Measurements from ENCODE around the gene CHMP6. TPM values are rescaled to one million over a fixed set of nuclear protein-coding genes. Genes with fewer than 3 reads are reported as not detected.

Gene CHMP6
- total RNA-seq, 1 donor = 19.4 TPM

DNA sequence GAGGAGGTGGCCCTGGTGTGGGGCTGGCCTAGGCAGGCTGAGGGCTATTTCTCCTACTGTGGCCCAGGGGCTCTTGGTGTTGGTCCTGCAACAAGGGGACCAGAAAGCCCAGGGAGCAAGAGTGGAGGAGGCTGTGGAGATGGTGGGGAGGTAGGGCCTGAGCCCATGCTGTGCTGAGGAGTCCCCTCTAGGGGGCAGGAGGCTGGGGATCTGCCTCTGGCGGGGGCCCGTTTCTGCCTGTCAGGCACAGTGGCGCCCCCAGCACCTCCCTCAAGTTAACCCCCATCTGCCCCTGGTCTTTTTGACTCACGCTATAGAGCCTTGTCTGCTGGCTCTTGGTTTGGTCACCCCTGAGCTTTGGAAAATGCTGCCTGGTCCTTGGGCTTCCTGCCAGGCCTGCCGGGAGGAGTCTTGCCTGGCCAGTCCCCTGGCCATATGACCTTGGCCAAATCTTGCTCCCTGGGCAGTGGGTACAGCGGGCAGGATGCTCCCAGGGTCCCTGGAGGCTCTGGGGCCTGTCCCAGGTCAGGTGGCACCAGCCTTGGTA lies 49.2 kb downstream of the CHMP6 start:
- no peak overlapping the region for H3K4me3 ChIP-seq (ENCODE audit: low read depth, low read length)
- DNase-seq (ENCODE audit: low read depth) = no peak
- TF ChIP-seq, protein P1, sequence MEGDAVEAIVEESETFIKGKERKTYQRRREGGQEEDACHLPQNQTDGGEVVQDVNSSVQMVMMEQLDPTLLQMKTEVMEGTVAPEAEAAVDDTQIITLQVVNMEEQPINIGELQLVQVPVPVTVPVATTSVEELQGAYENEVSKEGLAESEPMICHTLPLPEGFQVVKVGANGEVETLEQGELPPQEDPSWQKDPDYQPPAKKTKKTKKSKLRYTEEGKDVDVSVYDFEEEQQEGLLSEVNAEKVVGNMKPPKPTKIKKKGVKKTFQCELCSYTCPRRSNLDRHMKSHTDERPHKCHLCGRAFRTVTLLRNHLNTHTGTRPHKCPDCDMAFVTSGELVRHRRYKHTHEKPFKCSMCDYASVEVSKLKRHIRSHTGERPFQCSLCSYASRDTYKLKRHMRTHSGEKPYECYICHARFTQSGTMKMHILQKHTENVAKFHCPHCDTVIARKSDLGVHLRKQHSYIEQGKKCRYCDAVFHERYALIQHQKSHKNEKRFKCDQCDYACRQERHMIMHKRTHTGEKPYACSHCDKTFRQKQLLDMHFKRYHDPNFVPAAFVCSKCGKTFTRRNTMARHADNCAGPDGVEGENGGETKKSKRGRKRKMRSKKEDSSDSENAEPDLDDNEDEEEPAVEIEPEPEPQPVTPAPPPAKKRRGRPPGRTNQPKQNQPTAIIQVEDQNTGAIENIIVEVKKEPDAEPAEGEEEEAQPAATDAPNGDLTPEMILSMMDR (IDR thresholded peaks at IDR 0.05; ENCODE audit: insufficient read depth, low read depth, low read length) = peak; percentile 52

DNA sequence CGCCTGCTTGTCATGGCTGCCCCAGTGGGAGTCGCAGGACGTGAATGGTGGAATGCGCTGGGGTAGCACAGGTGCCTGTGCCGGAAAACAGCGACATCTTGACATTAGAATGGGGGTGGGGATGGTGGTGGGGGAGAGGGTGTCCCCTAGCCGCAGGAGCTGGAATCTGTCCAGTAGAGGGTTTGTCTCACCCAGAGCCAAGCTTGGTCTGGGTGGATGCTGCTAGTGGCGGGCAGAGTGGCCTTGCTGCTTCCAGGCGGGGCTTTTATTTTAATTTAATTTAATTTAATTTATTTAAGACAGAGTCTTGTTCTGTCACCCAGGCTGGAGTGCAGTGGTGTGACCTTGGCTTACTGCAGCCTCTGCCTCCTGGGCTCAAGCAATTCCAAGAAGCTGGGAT lies 51.0 kb downstream of the CHMP6 start:
- no peak for DNase-seq (ENCODE audit: low read depth)
- H3K4me3 ChIP-seq (ENCODE audit: low read depth, low read length) = no peak overlapping the region
- TF ChIP-seq, protein P1 (IDR thresholded peaks at IDR 0.05; ENCODE audit: insufficient read depth, low read depth, low read length) = no peak

DNA sequence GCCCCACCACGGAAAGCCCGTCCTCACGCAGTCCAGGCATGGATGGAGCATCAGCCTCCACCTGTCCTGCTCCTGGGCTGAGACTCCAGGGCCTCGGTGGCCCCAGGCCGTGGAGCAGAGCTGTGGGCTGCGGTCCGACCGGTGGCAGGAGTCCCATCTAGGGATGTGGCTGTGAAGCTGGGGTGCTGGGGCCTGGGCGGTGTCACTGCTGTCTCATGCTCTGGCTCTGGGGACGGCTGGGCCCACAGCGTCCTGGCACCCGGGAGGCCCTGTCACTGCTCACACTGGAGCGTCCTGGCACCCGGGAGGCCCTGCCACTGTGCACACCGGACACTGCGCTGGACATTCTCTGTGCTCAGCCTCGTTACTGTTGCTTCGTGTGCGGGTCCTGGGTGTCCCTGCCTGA lies 51.7 kb downstream of the CHMP6 start:
- H3K4me3 ChIP-seq (ENCODE audit: low read depth, low read length) = no peak overlapping the region
- DNase-seq (ENCODE audit: low read depth) = no peak
- TF ChIP-seq, protein P1 (IDR thresholded peaks at IDR 0.05; ENCODE audit: insufficient read depth, low read depth, low read length) = no peak

DNA sequence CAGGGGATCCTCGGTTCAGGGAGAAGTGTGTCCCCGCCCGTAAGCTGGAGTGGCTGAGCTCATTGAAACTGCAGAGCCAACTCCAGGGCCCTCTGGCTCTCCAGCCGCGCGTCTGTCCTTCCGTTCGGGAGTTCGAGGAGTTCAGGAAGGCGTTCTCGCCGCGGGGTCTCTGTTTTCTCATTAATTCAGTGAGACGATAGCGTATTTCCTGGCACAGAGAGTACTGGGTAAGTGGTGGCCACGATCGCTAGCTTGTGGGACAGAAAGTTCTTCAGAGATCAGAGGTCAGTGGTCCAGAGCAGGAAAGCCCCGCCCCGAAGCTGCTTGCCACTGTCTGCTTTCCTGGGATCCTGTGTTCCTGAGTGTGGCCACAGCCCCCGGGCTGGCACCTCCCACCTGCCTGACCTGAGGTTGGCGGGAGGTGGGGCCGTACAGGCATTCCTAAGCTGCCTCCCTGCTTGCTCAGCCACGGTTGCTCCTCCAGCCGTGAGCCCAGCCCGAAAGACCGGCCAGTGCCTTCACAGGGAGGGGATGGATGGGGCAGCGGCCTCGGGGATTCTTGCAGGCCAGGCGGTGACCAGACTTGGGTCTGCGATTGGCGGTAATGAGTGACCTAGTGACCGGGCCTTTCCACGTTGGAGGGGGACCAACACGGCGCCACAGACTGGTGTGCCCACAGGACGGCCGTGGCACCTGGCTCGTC lies 52.2 kb downstream of the CHMP6 start:
- TF ChIP-seq, protein P1 (IDR thresholded peaks at IDR 0.05; ENCODE audit: insufficient read depth, low read depth, low read length) = no peak
- H3K4me3 ChIP-seq (ENCODE audit: low read depth, low read length) = no peak overlapping the region
- DNase-seq (ENCODE audit: low read depth) = no peak

DNA sequence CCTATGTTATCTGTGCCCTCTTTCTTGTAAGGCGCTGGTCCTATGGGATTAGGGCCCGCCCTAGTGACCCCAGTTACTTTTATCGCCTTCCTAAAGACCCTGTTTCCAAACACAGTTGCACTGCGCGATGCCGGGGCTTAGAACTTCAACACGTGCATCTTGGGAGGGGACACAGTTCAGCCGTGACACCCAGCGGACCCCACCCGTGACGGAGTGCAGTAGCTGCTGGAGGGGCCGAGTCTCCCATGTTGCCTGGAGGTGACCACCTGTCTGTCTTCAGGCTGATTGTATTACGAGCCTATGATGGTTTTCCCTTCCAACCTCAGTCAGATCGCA lies 52.8 kb downstream of the CHMP6 start:
- TF ChIP-seq, protein P1 (IDR thresholded peaks at IDR 0.05; ENCODE audit: insufficient read depth, low read depth, low read length) = no peak
- no peak for DNase-seq (ENCODE audit: low read depth)
- H3K4me3 ChIP-seq (ENCODE audit: low read depth, low read length) = no peak overlapping the region

DNA sequence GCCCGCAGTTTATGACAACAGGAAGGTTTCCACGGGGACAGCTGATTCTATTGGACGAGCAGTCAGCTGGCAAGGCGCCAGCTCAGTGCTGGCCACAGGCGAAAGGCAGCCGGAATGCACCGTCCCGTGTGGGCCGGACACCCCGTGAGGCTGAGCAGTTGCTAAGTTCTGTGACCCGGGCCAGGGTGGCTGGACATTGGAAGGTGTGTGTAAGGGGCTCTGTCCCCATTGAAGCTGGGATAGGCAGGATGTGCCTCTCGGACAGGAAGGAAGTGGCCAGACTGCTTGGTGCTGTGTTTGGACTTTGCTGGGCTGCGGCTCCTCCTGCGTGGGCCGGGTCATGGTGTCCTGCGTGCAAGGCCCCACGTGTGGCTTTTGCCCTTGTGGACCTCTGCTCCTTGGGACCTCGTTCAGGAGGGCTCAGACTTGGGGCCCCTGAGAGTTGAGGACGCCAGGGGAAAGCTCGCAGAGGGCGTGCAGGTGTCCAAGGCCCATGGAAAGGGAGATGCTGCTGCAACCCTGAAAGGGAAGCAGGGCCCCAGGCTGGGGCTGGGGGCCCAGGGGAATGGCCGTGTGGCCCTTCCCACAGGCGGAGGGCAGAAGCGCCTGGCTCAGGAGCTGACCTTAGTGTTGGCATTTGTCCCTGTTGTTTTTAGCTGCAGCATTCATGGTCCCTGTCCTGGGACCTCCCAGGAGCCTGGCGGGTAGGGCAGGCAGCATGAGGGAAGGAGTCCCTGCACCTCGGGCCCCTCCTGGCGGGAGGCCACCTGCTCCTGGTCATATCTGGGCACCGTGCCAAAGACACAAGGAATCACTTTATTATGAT lies 53.3 kb downstream of the CHMP6 start:
- peak; percentile 86 for DNase-seq (ENCODE audit: low read depth)
- H3K4me3 ChIP-seq (ENCODE audit: low read depth, low read length) = no peak overlapping the region
- TF ChIP-seq, protein P1 (IDR thresholded peaks at IDR 0.05; ENCODE audit: insufficient read depth, low read depth, low read length) = no peak

Measured in fibroblast of villous mesenchyme (primary cell).